Stimulated activated CD4-positive, alpha-beta T cell treated with anti-CD3 and anti-CD28 coated beads, Interleukin-2, amount 100 ng/mL, for 4 hours (primary cell): ENCODE data around the gene HCFC1R1.
"Not testable (repeated sequence)": the region's sequence is repeated elsewhere in the genome, so short reads cannot be mapped to it uniquely, and the experiment has no call there.

Experiments used
- DNase-seq: peaks from one replicate; pipeline ENCODE4 v3.0.0-alpha.2; 2020; ENCODE audit warnings: low read depth

Gene HCFC1R1

GRCh38 chr16:3023669-3024478 is at the start of gene HCFC1R1, which contains the start of gene THOC6:
HCFC1R1 (minus strand) TSS chr16:3023942; CDS start chr16:3023941, 1 bp downstream.
THOC6 (plus strand) TSS chr16:3024035; CDS start chr16:3024327, 292 bp downstream.
- DNase-seq: peak; percentile 95

GRCh38 chr16:3073448-3073847 is 49.7 kb upstream of the HCFC1R1 start:
- no peak for DNase-seq

- not testable (repeated sequence) for DNase-seq
These were observed 49.0 kb upstream of the HCFC1R1 start for GRCh38 chr16:3072576-3073263.

- not testable (repeated sequence) for DNase-seq
These were observed 48.4 kb upstream of the HCFC1R1 start for GRCh38 chr16:3072148-3072547.

GRCh38 chr16:3071655-3072054 is 47.9 kb upstream of the HCFC1R1 start:
- DNase-seq: no peak

- DNase-seq: no peak
These were observed 46.9 kb upstream of the HCFC1R1 start for GRCh38 chr16:3070608-3071111.

- DNase-seq: not testable (repeated sequence)
These were observed 45.4 kb upstream of the HCFC1R1 start for GRCh38 chr16:3069146-3069545.

- no peak for DNase-seq
These were observed 44.7 kb upstream of the HCFC1R1 start for GRCh38 chr16:3068487-3068886.

- no peak for DNase-seq
These were observed 42.7 kb upstream of the HCFC1R1 start for GRCh38 chr16:3066440-3066748.

GRCh38 chr16:3065742-3066439 is 42.1 kb upstream of the HCFC1R1 start:
- no peak for DNase-seq

- peak; percentile 60 for DNase-seq
These were observed 41.5 kb upstream of the HCFC1R1 start, which contains the start of gene IL32 for GRCh38 chr16:3065069-3065741. IL32 (plus strand) TSS chr16:3065640; CDS start chr16:3065812, 172 bp downstream.

- DNase-seq: no peak
These were observed 40.1 kb upstream of the HCFC1R1 start for GRCh38 chr16:3063625-3064386.

- no peak for DNase-seq
These were observed 38.8 kb upstream of the HCFC1R1 start for GRCh38 chr16:3062553-3062952.

GRCh38 chr16:3060339-3061127 is 36.8 kb upstream of the HCFC1R1 start:
- DNase-seq: no peak

GRCh38 chr16:3059723-3060242 is 36.0 kb upstream of the HCFC1R1 start:
- no peak for DNase-seq

GRCh38 chr16:3059041-3059722 is 35.4 kb upstream of the HCFC1R1 start:
- DNase-seq: peak; percentile 84

- no peak for DNase-seq
These were observed 34.6 kb upstream of the HCFC1R1 start for GRCh38 chr16:3058139-3059030.
